Ectodermal cell (in vitro differentiated cells): ENCODE data around the gene RAD51B.
A peak's percentile ranks its signal among the peaks of the same experiment; 100 is the strongest.

Source experiments
- H3K27ac ChIP-seq: 2 replicates; pipeline ENCODE4 v1.7.0; 2013; ENCODE audit warnings: mild to moderate bottlenecking, low read depth, low read length; ENCODE audit not compliant: insufficient read depth, poor library complexity, severe bottlenecking
- H3K27me3 ChIP-seq: 2 replicates; pipeline ENCODE4 v1.7.0; 2013; ENCODE audit warnings: mild to moderate bottlenecking, low read length; ENCODE audit not compliant: insufficient read depth, control insufficient read depth, poor library complexity, severe bottlenecking
- H3K36me3 ChIP-seq: one replicate; pipeline ENCODE4 v1.7.0; 2013; ENCODE audit warnings: low read length; ENCODE audit not compliant: control insufficient read depth, insufficient read depth
- H3K4me1 ChIP-seq: one replicate; pipeline ENCODE4 v1.7.0; 2013; ENCODE audit warnings: low read length; ENCODE audit not compliant: control insufficient read depth, insufficient read depth
- H3K4me3 ChIP-seq: 2 replicates; pipeline ENCODE4 v1.7.0; 2013; ENCODE audit warnings: low read depth, low read length, control low read depth; ENCODE audit not compliant: insufficient read depth
- H3K9me3 ChIP-seq: 2 replicates; pipeline ENCODE4 v1.7.0; 2013; ENCODE audit warnings: mild to moderate bottlenecking, low read length, moderate library complexity; ENCODE audit not compliant: control insufficient read depth
- WGBS, 2 experiments: methylation state at CpG; one replicate each; pipeline ENCODE4 v1.1.7; 2013; ENCODE audit warnings: missing lambda C conversion rate in 2 of 2; 5-methylcytosine and 5-hydroxymethylcytosine counted together

Gene RAD51B

GRCh38 chr14:68444449-68445168 is 625.0 kb downstream of the RAD51B start:
- 91 to 93% methylated on average over 2 of the region's 2 CpGs for WGBS, 2 experiments
- Histone ChIP-seq H3K27me3 (peaks cover 3% of the 10 kb centered on the region), H3K4me3 (no peak overlapping the region), H3K36me3 (no peaks in the 10 kb centered on the region), H3K4me1 (peaks cover 11% of the 10 kb centered on the region), H3K9me3 (no peaks in the 10 kb centered on the region), H3K27ac (no peak overlapping the region)

GRCh38 chr14:68446243-68447040 is 626.9 kb downstream of the RAD51B start:
- Histone ChIP-seq H3K4me1 (peaks cover 11% of the 10 kb centered on the region), H3K36me3 (no peaks in the 10 kb centered on the region), H3K9me3 (no peaks in the 10 kb centered on the region), H3K4me3 (no peak overlapping the region), H3K27ac (no peak overlapping the region), H3K27me3 (peaks cover 3% of the 10 kb centered on the region)
- WGBS, 2 experiments: 83 to 94% methylated on average over 7 of the region's 7 CpGs

- peaks cover 3% of the 10 kb centered on the region for H3K27me3 ChIP-seq
- H3K4me1 ChIP-seq: peaks cover 11% of the 10 kb centered on the region
- H3K4me3 ChIP-seq: no peak overlapping the region
- H3K9me3 ChIP-seq: no peaks in the 10 kb centered on the region
- no peak overlapping the region for H3K27ac ChIP-seq
- H3K36me3 ChIP-seq: no peaks in the 10 kb centered on the region
- 89 to 99% methylated on average over 3 to 4 of the region's 4 CpGs for WGBS, 2 experiments
Observed at GRCh38 chr14:68447581-68448251, 628.1 kb downstream of the RAD51B start.

- H3K4me3 ChIP-seq: no peak overlapping the region
- H3K27ac ChIP-seq: no peak overlapping the region
- peaks cover 3% of the 10 kb centered on the region for H3K27me3 ChIP-seq
- H3K36me3 ChIP-seq: no peaks in the 10 kb centered on the region
- 88 to 95% methylated on average over 3 of the region's 3 CpGs for WGBS, 2 experiments
- H3K4me1 ChIP-seq: peaks cover 8% of the 10 kb centered on the region
- no peaks in the 10 kb centered on the region for H3K9me3 ChIP-seq
Observed at GRCh38 chr14:68448252-68448902, 628.8 kb downstream of the RAD51B start.

GRCh38 chr14:68449561-68450181 is 630.1 kb downstream of the RAD51B start:
- peak overlapping the region; percentile 53 for H3K27ac ChIP-seq
- peaks cover 8% of the 10 kb centered on the region for H3K4me1 ChIP-seq
- H3K4me3 ChIP-seq: no peak overlapping the region
- WGBS, 2 experiments: 12 to 13% methylated on average over 4 of the region's 4 CpGs
- H3K27me3 ChIP-seq: no peaks in the 10 kb centered on the region
- no peaks in the 10 kb centered on the region for H3K36me3 ChIP-seq
- no peaks in the 10 kb centered on the region for H3K9me3 ChIP-seq

GRCh38 chr14:68450391-68451120 is 631.0 kb downstream of the RAD51B start:
- WGBS, 2 experiments: 92% methylated on average over 11 of the region's 11 CpGs
- no peak overlapping the region for H3K27ac ChIP-seq

GRCh38 chr14:68451696-68452373 is 632.3 kb downstream of the RAD51B start:
- Histone ChIP-seq H3K4me3 (no peak overlapping the region), H3K36me3 (no peaks in the 10 kb centered on the region), H3K4me1 (peaks cover 8% of the 10 kb centered on the region), H3K9me3 (peaks cover 4% of the 10 kb centered on the region), H3K27ac (no peak overlapping the region), H3K27me3 (no peaks in the 10 kb centered on the region)
- WGBS, 2 experiments: 95 to 98% methylated on average over 4 of the region's 4 CpGs

More at GRCh38 chr14:68450391-68451120, 631.0 kb downstream of the RAD51B start:
- Histone ChIP-seq H3K36me3 (no peaks in the 10 kb centered on the region), H3K27me3 (no peaks in the 10 kb centered on the region), H3K9me3 (peaks cover 4% of the 10 kb centered on the region), H3K4me3 (no peak overlapping the region), H3K4me1 (peaks cover 8% of the 10 kb centered on the region)

- 100% methylated on average over 1 of the region's 1 CpG; no CpG with 5 or more reads in 1 of the 2 experiments for whole genome bisulfite sequencing, 2 experiments
- Histone ChIP-seq H3K9me3 (peaks cover 4% of the 10 kb centered on the region), H3K27ac (no peak overlapping the region)
Observed at GRCh38 chr14:68458253-68458652, 638.7 kb downstream of the RAD51B start.

More at GRCh38 chr14:68458253-68458652, 638.7 kb downstream of the RAD51B start:
- Histone ChIP-seq H3K36me3 (no peaks in the 10 kb centered on the region), H3K4me1 (peaks cover 14% of the 10 kb centered on the region), H3K4me3 (no peak overlapping the region), H3K27me3 (no peaks in the 10 kb centered on the region)
